Measurements from ENCODE around the gene CDIP1.

CDIP1 gene

GRCh38 chr16:4461250-4462085 is 77.1 kb downstream of the CDIP1 start:
- Histone ChIP-seq H3K9me3 (ENCODE audit: control insufficient read depth, low read length) (no peaks in the 10 kb centered on the region), H3K9ac (ENCODE audit: low read length) (no peak overlapping the region), H3K27me3 (replicated peaks; ENCODE audit: control insufficient read depth, insufficient read depth, low read length) (no peaks in the 10 kb centered on the region), H3K36me3 (ENCODE audit: control insufficient read depth, insufficient read depth, low read length, severe bottlenecking) (peaks cover 43% of the 10 kb centered on the region), H3K4me1 (ENCODE audit: control insufficient read depth, insufficient read depth, low read length) (peaks cover 24% of the 10 kb centered on the region), H3K4me3 (ENCODE audit: low read length) (no peak overlapping the region)
- no peak for DNase-seq (ENCODE audit: low read depth)

- peaks cover 43% of the 10 kb centered on the region for H3K36me3 ChIP-seq (ENCODE audit: control insufficient read depth, insufficient read depth, low read length, severe bottlenecking)
- no peak overlapping the region for H3K4me3 ChIP-seq (ENCODE audit: low read length)
- H3K27me3 ChIP-seq (replicated peaks; ENCODE audit: control insufficient read depth, insufficient read depth, low read length): no peaks in the 10 kb centered on the region
- H3K9me3 ChIP-seq (ENCODE audit: control insufficient read depth, low read length): no peaks in the 10 kb centered on the region
- H3K4me1 ChIP-seq (ENCODE audit: control insufficient read depth, insufficient read depth, low read length): peaks cover 24% of the 10 kb centered on the region
- no peak overlapping the region for H3K9ac ChIP-seq (ENCODE audit: low read length)
- DNase-seq (ENCODE audit: low read depth): no peak
Observed at GRCh38 chr16:4460936-4461249, 77.7 kb downstream of the CDIP1 start.
